ENCODE data around the gene BCL11B. TPM values are rescaled to one million over a fixed set of nuclear protein-coding genes. Genes with fewer than 3 reads are reported as not detected.

BCL11B gene
- total and polyA plus RNA-seq, 2 of the 8 experiments (the other 6 are each of a cell fraction or from before 2014, with no cell fraction given), result 0.63 to 5.9 TPM

DNA sequence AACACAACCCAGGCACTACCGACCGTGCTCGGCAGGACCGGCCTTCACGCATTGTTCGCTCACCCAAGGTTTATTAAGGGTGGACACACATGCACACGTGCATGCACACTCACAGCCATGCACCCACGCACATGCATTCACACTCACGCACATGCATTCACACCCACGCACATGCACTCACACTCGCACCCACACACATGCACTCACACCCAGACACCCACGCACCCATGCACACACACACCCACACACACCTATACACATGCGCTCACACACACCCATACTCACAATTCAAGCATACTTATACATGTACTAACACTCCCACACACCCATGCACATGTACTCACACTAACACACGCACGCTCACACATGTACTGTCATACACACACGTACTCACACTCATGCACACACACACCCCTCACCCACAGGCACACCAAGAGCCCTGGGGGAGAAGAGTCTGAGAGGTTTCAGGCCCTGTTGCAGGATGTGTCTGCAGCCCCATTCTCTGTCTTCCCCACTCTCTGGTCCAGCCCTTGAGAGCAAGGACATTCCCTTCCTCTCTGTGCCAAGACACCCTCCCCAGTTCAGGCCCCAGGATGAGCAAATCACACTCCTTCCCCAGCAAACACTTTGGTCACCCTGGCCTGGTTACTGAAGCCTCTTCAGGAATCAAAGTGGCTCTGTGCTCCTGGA lies 49.4 kb upstream of the BCL11B start (continued):
- no peak for TF ChIP-seq POU5F1 (IDR thresholded peaks at IDR 0.05; ENCODE audit: low read depth, low read length)
- no peak for TF ChIP-seq USF2 (IDR thresholded peaks at IDR 0.05; ENCODE audit: low read length)
- no peak for TF ChIP-seq ATF3 (IDR thresholded peaks at IDR 0.05; ENCODE audit: insufficient read depth, low read depth, low read length)
- no peak for TF ChIP-seq BACH1 (IDR thresholded peaks at IDR 0.05; ENCODE audit: low read length)
- no peak for TF ChIP-seq KDM4A (IDR thresholded peaks at IDR 0.05; ENCODE audit: low read depth, low read length, severe bottlenecking)

Data from H1 (cell line).